NCI-H524 treated with DMSO at 0.1 percent for 48 hours (cell line): ENCODE results near the gene PARD6B.
"Not testable (repeated sequence)": the region's sequence is repeated elsewhere in the genome, so short reads cannot be mapped to it uniquely, and the experiment has no call there.

Experiments
- DNase-seq: peaks from one replicate; lab custom pipeline; 2025; lab: John Stamatoyannopoulos, UW

The PARD6B gene

GRCh38 chr20:50799890-50800550 is 68.6 kb downstream of the PARD6B start:
- no peak for DNase-seq

- not testable (repeated sequence) for DNase-seq
Observed at GRCh38 chr20:50800986-50801746, 69.8 kb downstream of the PARD6B start.

DNA sequence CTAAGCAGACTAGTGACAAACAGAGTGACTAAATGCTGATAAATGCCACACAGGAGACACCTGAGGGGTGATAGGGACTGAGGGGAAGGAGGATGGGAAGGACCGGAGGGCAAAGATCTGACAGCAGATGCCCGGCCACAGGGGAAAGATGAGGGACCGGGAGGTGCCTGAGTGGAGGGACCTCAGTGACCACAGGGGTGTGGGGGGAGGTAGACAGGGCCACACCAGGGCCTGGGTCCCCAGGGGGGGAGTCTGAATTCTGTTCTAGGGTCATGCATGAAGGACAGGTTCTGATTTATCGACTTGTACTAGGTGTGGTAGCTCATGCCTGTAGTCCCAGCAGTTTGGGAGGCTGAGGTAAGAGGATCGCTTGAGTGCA is 70.4 kb downstream of the PARD6B start:
- no peak for DNase-seq

- no peak for DNase-seq
Observed at GRCh38 chr20:50802289-50802688, 70.9 kb downstream of the PARD6B start.

DNA sequence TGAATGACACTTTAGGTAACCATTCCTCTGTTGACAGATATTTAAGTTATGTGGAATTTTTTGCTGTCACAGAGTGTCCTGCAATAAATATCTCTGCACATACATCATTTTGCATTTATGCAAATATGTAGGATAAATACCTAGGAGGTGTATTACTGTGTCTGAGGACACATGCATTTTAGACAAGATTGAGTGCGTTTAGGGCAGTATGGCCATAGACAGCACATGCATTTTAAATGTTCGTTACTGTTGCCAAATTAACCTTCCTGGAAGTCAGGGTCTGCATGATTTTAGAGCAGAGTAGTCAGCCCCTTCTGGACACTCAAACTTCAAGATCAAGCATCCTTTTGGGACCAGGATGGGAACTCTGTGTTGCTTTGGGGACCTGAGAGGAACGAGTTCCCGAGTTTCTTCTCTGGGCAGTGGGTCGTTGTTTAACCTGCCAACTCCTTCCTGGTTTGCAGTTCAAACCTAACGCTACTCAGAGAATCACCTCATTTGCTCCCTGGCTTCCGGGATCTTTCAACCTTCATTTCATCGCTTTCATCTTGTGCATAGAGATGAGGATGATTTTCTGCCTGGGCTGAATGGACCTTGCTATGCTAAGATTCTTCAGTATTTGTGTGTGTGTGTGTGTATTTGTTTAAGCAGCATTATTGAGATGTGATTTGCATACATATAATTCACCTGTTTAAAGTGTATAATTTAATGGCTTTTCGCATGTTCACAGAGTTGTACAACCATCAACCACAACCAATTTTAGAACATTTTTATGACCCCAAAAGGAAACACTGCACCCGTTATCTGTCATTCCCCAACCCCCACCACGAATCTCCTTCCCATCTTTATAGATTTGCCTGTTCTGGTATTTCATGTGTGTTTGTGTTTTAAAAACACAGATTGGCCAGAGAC is 73.3 kb downstream of the PARD6B start:
- DNase-seq: no peak

- no peak for DNase-seq
Observed at GRCh38 chr20:50805349-50805684, 73.9 kb downstream of the PARD6B start.

- no peak for DNase-seq
Observed at GRCh38 chr20:50806126-50806768, 74.9 kb downstream of the PARD6B start.
